ENCODE results near the gene GRM7.

GRM7 gene

GRCh38 chr3:6860954-6861624 is at the start of gene GRM7:
GRM7 (plus strand) TSS chr3:6861115.
- TF ChIP-seq CTCF (IDR thresholded peaks at IDR 0.05; ENCODE audit: low read depth, low read length): no peak
- no peak within 1 kb of the TSS for H3K4me3 ChIP-seq (ENCODE audit: low read depth, low read length)

GRCh38 chr3:6821411-6821810 is 39.5 kb upstream of the GRM7 start:
- H3K4me3 ChIP-seq (ENCODE audit: low read depth, low read length): no peak overlapping the region
- no peak for TF ChIP-seq CTCF (IDR thresholded peaks at IDR 0.05; ENCODE audit: low read depth, low read length)

- no peak for TF ChIP-seq CTCF (IDR thresholded peaks at IDR 0.05; ENCODE audit: low read depth, low read length)
These were observed 35.4 kb upstream of the GRM7 start for GRCh38 chr3:6825524-6825923.

GRCh38 chr3:6827453-6827852 is 33.5 kb upstream of the GRM7 start:
- no peak overlapping the region for H3K4me3 ChIP-seq (ENCODE audit: low read depth, low read length)
- TF ChIP-seq CTCF (IDR thresholded peaks at IDR 0.05; ENCODE audit: low read depth, low read length): no peak

More at GRCh38 chr3:6825524-6825923, 35.4 kb upstream of the GRM7 start:
- H3K4me3 ChIP-seq (ENCODE audit: low read depth, low read length): no peak overlapping the region

GRCh38 chr3:6844723-6845122 is 16.2 kb upstream of the GRM7 start:
- H3K4me3 ChIP-seq (ENCODE audit: low read depth, low read length): no peak overlapping the region
- TF ChIP-seq CTCF (IDR thresholded peaks at IDR 0.05; ENCODE audit: low read depth, low read length): no peak

GRCh38 chr3:6854184-6854583 is 6.7 kb upstream of the GRM7 start:
- H3K4me3 ChIP-seq (ENCODE audit: low read depth, low read length): no peak overlapping the region
- TF ChIP-seq CTCF (IDR thresholded peaks at IDR 0.05; ENCODE audit: low read depth, low read length): no peak

- H3K4me3 ChIP-seq (ENCODE audit: low read depth, low read length): no peak overlapping the region
- TF ChIP-seq CTCF (IDR thresholded peaks at IDR 0.05; ENCODE audit: low read depth, low read length): no peak
These were observed 3.4 kb upstream of the GRM7 start for GRCh38 chr3:6857510-6857909.
